GM21515 (cell line): Measurements from ENCODE around the gene TAF1A.

Experiments
- ATAC-seq: cut with Tn5 transposase; IDR thresholded peaks from one replicate; pipeline ENCODE4 v1.9.1; 2021; ENCODE audit not compliant: unreplicated experiment

TAF1A gene

DNA sequence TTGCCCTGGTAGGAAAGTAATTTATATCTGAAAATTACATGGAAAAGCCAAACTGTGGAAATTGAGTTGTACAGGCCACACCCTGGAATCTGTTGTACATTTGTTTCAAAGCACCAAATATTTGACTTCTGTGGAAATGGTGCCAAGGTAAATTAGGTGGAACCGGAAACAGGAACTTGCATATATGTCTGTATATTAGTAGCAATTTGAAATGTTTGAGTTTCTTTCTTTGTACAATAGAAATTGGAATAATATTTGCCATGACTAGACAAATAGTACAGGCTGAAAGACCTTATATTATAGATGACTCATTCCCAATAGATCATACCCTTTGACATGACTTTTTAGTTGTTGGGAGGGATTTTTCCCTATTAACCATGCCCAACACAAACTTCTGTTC lies 10.5 kb upstream of the TAF1A start:
- no peak for ATAC-seq

DNA sequence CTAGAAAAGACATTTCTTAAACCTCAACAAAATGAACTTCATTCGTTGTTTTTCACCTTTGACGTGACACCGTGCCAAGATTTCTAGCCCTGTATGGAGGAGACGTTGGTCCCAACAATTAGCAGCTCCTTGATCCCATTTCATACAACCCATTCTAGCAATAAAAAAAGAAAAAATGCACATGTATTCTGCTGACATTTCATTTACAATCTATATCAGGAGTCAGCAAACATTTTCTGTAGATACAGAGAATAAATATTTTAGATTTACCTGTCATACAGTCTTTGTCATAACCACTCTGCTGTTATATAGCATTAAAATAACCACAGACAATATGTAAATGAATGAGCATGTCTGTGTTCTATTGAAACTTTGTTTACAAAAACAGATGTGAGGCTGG lies 7.0 kb upstream of the TAF1A start:
- ATAC-seq, result no peak

DNA sequence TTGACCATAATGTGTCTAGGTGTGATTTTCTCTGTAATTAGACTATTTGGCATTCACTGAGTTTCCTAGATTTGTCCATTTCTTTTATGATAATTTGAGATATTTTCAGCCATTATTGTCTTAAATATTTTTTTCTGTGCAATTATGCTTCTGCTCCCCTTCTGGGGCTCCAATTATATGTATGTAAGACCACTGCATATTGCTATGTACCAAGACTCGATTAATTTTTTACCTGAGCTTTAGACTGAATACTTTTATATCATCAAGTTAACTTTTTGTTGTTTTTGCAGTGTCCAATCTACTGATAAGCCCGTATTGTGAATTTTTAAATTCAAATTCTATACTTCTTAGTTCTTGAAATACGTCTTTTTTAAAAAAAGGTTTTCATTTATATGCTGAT lies 5.1 kb upstream of the TAF1A start:
- ATAC-seq, result no peak

DNA sequence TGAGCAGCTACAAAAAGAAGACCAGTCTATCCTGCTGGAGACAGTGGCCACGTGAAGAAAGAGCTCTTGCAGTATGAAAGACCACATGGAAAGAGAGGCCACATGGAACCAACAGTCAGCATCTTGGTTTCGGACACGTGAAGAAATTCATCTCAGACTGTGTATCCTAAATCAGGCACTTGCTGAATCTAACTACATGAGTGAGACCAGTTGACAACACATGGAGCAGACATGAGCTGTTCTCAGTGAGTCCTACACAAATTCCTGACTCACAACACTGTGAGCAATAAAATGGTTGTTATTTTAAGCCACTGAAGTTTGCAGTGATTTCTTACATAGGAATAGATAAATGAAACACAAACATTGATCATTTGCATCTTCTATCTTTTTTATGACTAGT lies 2.4 kb upstream of the TAF1A start:
- ATAC-seq, result no peak

DNA sequence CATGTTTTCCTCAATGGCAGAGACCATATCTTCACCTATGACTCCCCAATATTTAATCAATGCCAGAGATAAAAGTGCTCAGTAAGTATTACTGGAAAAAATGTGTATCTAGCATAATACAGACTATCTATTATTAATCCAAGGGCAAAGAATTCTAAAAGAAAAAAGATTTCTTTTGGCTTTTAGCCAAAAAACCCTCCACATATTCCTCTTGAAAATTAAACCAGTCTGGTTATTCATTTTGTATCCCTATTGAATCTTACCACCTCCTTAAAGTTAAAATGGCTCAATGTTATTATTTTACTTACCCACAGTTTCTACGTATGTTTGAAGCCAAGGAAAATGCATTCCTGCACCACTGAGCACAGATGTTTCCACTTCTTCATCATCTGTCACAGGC lies 1.6 kb downstream of the TAF1A start:
- ATAC-seq, result no peak

DNA sequence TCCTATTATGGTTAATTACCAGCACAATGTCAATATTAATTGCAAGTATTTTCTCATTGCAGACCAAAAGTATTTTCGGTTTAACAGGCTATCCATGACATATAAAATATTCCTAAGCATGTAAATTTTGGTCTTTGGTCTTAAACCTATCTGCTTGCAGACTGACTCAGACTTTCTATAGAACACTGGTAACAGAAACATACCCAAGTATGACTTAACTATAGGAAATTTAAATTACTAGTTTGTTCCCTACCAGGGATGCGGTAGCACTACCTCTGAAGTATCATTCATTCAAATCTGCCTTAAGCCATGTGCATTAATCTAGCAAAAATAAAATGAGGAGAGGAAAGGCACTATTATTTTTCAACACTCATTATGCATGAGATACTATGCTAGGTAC lies 2.9 kb downstream of the TAF1A start:
- no peak for ATAC-seq

DNA sequence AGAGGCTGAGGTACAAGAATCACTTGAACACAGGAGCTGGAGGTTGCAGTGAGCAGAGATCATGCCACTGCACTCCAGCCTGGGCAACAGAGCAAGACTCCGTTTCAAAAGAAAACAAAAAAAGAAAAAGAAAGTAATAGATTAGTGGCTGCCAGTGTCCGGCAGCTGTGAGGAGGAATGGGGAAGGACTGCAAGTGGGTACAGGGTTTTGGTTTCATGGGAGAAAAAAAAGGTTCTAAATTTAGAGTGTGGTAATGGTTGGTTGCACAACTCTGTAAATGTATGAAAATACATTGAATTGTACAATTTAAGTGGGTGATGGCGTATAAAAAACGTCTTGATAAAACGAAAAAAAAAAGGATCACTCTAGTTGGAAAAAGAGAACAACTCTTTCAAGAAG lies 6.7 kb downstream of the TAF1A start:
- ATAC-seq, result peak; percentile 85

DNA sequence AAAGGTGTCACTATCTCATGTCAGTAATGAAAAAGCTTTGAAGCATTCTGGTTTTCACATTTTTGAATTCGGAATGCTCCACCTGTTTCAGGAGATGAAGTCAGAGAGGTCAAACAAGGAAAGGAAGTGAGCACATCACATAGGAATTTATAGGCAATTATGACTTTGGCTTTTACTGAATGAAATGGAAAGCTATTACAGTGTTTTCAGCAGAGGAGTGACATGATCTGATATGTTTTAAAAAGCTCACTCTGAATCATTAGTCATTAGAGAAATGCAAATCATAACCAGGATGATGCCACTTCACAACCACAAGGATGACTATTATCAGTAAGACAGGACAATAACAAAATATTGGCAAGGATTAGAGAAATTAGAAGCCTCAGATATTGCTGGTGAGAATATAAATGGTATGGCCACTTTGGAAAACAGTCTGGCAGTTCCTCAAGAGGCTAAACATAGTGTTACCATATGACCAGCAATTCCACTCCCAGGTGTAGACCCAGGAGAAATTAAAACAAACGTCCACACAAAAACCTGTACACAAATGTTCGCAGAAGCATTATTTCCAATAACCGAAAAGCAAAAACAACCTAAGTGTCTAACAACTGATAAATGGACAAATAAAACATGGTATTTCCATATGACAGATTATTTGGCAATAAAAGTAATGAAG lies 7.5 kb downstream of the TAF1A start:
- ATAC-seq, result no peak

DNA sequence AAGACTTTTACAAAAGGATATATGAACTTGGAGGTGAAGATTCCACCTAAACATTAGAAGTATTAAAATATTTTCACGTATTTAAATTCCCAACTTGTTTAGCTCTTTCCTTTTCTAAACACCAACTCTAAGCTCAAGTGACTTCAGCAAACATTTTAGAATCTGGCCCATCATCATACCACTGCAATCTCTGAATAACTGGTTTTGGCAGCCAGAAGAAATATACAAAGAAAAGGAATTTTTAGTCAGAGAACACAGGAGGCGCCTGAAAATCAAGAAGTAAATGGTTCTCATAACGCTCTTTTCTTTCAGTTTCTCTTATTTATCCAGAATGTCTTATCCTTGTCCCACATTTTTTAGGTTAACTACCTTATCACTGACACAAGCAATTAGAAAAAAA lies 10.4 kb downstream of the TAF1A start:
- no peak for ATAC-seq

DNA sequence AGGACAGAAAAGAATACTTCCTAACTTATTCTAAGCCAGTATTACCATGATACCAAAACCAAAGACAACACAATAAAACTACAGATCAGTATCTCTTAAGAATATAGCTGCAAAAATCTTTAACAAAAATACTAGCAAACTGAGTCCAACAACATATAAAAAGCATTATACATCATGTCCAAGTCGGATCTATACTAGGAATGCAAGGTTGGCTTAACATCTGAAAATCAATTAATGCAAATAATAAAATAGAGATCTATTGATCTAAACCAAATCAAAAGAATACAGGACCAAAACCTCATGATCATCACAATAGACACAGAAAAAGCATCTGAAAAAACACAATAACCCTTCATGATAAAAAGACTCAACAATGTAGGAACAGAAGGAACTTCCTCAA lies 18.9 kb downstream of the TAF1A start:
- ATAC-seq, result no peak

DNA sequence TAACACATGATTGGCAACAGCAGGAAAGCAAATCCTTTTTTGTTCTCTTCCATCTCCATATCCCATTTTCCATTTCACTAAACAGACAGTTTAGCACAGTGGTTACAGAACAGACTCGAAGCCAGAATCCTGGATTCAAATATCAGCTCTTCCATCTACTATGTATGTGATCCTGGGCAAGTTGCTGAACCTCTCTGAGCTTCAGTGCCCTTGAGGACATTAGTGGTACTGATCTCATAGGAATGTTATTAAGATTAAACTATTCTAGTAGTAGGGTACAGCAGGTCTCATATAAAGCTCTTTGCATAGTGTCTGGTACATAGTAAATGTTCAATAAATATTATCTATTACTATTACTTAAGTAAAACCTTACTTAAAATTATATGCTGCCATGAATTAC lies 28.1 kb downstream of the TAF1A start:
- no peak for ATAC-seq

DNA sequence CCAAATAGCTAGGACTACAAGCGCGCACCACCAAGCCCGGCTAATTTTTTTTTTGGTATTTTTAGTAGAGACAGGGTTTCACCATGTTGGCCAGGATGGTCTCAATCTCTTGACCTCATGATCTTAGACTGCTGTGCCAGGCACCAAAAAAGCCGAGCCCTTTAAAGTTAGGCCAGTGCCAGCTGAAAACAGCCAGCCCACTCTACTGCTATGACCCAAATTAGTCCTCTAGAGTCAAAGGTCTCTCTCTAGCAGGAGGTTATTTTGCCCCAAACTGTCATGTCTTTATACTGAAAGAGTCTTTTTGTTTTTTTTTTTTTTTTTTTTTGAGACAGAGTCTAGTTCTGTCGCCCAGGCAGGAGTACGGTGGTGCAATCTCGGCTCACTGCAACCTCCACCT lies 32.2 kb downstream of the TAF1A start:
- ATAC-seq, result no peak

DNA sequence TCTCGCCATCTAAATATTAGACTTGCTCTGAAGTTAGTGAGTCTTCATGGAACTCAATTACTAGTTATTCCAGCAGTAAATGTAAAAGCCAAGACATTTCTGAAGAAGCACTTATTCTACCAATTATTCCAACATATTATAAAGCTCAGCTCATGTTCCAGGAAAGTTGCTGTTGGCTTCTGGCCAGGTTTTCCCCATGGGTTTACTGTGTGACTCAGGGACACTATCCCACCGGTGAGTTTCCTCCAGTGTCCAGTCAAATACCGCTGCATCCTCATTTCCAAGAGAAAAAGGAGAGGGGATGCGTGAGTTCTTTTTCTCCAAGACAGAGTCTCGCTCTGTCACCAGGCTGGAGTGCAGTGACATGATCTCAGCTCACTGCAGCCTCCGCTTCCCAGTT lies 32.6 kb downstream of the TAF1A start:
- ATAC-seq, result no peak

DNA sequence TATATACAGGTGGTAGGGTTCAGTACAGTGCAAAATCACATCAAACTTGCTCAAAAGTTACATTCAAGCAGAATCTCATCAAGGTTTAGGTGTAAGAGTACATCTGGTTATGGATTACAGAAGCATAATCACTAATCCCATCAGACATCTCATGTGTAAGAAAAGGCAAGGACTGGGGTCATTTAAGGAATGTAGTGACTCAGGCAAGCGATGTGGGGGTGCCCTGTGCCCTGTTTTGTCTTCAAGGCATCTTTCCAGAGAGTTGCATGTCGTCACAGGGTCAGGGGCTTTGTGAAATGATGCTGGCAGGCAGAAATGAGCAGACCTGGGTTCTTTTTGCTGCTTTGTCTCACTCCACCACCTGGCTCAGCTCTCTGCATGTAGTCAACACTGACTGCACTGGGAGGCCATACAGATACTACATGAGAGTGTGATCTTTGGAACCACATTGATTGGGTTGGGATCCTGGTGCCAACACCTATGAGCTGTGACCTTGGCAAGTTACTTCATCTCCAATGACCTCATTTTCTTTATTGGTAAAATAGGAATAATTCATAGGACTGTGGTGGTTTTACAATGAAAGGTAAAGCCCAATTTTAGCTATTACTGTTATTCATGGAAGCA lies 33.6 kb downstream of the TAF1A start:
- ATAC-seq, result no peak

DNA sequence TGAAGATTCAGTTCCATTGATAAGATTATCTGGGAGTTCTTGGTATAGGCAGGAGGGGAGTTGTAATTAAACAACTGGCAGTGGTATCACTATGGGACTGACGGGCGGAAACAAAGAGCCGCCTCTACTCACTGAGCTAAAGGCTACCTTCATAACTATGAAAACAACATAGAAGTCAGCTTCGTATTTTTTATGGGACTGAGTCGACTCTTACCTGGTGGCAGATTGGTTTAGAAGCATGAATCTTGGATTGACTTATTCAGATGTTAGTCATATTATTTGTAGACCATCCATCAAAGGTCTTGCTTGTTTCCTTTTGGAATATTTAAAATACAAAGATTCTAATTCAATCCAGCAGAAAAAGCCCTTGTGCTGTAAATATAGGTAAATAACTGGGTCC lies 35.6 kb downstream of the TAF1A start:
- ATAC-seq, result no peak

DNA sequence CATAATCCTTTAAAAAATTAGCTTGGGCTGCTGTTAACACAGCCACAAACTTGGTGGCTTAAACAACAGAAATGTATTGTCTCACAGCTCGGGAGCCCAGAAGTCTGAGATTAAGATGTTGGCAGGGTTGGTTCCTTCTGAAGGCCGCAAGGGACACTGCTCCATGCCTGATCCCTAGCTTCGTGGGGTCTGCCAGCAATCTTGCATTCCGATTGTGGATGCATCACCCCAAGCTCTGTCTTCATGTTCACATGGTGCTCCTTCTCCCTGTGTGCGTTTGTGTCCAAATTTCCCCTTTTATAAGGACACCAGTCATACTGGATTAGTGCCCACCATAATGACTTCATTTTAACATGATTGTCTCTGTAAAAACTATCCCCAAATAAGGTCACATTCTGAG lies 36.9 kb downstream of the TAF1A start:
- ATAC-seq, result no peak

DNA sequence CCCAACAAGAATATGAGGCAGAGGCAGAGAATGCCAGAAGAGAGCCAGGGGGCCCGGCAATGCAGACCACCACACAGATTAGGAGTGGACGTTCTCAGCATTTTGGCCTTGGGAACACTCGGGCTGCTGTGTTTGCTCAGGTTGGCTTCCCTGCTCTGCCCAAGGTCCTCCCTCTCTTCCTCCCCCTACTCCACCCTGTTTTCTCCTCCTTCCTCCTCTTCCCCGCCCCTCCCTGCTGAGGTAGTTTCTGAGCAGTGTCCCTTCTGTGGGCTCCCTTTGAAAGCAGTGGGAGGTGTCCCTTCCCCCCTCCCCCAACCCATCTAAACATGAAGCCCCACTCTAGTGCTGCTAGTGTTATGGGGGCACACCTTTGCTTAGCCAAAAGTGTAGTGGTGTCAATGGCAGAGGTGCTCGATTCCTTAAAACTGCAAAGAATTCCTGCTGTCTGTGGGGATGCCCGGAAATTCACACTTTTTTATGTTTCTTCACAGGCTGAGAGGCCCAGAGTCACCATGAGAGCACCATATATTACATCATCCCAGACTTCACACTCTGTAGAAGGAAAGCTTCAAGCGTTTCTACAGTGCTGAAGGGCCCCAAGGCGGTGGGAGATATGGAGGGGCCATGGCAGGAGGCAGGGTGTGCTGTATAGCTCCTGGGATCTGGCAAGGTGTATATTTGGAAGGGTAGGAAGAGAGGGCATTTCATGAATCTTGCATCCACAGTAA lies 41.6 kb downstream of the TAF1A start, which contains the start of gene HHIPL2:
Gene HHIPL2 (minus strand): TSS at position 161 of the 728 bp plus-strand sequence. CDS start 60 bp downstream, at position 101.
- no peak for ATAC-seq

DNA sequence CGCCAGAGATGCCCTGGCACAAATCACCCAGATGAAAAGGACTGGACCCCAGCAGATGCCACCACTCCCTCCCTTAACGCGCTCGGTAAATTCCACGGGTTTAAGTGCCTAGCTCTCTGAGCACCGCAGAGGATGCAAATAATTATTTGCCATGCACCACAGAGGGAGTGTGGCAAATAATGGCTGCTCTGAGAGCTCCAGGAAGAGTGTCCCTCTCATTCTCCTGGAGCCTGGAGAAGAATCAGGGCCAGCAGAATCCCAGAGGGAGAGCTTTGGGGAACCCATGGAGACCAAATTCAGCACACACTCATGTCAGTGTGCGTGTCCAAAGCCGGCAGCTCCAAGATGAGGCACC lies 42.5 kb downstream of the TAF1A start:
- ATAC-seq, result no peak

DNA sequence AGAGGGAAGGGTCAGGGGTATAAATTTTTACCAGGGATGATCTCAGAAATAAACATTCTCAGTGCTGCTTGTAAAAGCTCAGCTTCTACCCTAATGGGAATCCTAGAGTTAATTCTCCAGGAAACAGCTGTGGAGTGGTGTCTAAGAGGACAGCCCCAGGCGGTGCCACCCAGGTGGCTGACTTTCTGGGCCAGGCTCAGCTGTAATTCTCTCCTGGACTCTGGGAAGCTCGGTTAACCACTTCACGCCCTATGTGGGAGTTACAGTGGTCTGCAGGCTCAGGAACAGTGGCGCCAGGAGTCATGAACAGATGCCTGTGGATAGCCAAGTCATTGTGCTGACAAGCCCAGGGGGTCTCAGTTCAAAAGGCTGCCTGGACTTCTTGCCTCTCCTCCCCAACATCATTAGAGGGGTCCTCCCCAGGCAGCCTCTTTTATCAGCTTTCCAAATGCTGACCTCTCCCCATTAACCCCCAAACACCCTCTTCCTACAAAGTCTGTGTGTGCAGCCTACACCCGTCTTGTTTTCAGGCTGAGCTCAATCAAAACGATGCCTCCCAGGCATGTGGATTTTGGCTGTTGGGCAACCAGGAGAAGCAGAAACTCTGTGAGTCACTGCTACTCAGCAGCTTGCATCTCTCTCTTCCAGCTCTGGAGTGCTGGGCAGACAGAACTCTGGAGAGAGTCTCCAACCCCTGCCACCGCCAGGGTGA lies 43.0 kb downstream of the TAF1A start:
- no peak for ATAC-seq

DNA sequence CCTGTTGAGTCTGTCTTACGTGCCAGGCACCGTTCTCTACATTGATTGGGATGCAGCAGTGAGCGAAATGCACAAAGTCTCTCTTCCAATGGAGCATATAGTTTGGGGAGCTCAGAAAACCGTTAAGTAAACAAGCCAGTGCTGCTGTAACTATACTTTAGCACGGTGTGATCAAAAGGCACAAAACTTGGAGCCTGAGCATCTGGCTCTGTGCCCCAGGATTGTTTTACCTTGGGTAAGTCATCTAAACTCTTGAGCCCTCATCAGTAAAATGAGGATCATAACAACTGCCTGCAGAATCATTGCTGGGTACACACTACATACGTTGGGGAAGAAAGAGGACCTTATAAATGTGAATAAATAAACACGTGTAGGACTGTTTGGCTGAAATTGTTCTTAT lies 43.6 kb downstream of the TAF1A start:
- ATAC-seq, result no peak

DNA sequence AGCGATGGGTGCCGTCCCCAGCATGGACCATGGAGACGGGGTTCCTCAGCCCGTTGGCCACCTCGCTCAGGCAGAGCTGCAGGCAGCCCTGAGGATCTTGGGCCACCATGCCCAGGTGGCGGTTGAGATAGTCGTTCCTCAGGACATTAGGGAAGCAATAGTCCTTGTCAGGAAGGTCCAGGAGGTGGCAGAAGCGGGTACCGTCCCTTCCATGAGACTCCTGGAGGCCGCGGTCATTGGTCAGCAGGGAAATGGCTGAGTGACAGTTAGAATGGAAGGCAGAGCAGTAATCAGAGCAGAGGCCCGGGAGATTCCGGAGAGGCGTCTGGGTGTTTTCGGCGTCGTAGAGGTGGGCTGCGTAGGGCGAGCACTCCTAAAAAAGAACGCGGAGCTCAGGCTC lies 45.9 kb downstream of the TAF1A start:
- no peak for ATAC-seq

DNA sequence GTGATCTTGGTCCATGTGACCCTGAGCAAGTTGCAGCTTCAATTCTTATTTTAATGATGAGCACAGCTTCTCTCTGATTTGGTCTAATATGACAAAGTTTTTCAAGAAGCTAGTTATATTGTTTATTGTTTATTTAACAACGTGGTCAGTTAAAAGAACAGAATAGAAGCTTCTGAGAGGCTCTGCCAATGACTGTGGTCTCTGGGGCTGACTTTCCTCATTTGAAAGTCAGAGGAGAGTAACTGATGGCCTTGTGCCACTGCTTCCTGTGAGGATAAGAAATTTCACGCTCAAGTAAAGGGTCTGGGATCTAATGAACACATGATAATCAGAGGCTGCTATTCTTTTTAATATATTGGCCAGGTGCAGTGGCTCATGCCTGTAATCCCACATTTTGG lies 49.1 kb downstream of the TAF1A start:
- no peak for ATAC-seq
